ENCODE results near the gene ATOH8. TPM values are rescaled to one million over a fixed set of nuclear protein-coding genes. Genes with fewer than 3 reads are reported as not detected.
A peak's percentile ranks its signal among the peaks of the same experiment; 100 is the strongest.

The ATOH8 gene
- total and polyA plus RNA-seq, 2 donors (not counting 3 experiments of a cell fraction or from before 2014, with no cell fraction given), result 10.3 to 12.8 TPM

DNA sequence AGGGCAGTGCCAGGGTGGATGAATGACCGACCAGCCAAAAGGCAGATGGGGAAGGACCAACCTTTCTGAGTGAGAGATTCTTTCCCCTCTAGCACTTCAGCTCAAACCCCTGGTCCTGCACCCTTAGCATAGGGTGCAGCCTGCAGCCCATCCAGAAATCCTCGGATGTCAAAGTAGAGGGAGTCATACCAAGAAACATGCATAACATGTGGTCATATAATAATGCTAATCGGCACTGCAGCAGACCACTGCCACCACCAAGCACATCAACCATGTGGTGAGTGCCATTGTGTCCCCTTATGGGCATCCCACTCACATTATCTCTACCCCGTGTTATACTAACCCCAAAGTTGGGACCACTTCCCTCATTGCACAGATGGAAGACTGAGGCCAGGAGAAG lies 17.7 kb downstream of the ATOH8 start:
- dilution Hi-C loops (cut with MboI; ENCODE audit: extremely low pct_ligation_motif_present, low sequenced_read_pairs), result no loop called here
- no TSS peak for BruUV-seq (replicated peaks)

More for the DNA sequence above, 17.7 kb downstream of the ATOH8 start:
- Histone ChIP-seq H3K4me2 (ENCODE audit: insufficient read depth, low read length) (no peak overlapping the region), H3K9me3 (replicated peaks; ENCODE audit: control insufficient read depth, insufficient read depth, low read length) (no peaks in the 10 kb centered on the region), H3K27me3 (ENCODE audit: control insufficient read depth in 2 of 2, insufficient read depth in 2 of 2, low read length in 2 of 2) (no peaks in the 10 kb centered on the region), H3K9me1 (replicated peaks; ENCODE audit: control insufficient read depth, extremely low read depth, insufficient read depth, low read length) (no peaks in the 10 kb centered on the region), H3K36me3 (ENCODE audit: control insufficient read depth in 2 of 2, extremely low read depth in 1 of 2, insufficient read depth in 2 of 2, low read length in 2 of 2) (no peaks in the 10 kb centered on the region), H3K27ac (ENCODE audit: insufficient read depth, low read depth, low read length) (peak overlapping the region; percentile 90), H3K79me2 (ENCODE audit: control insufficient read depth, insufficient read depth, low read length) (no peaks in the 10 kb centered on the region), H3K4me3 (replicated peaks in 1 of 3; ENCODE audit: insufficient read depth in 1 of 3, low read depth in 1 of 3, low read length in 3 of 3) (no peak overlapping the region), H4K20me1 (replicated peaks; ENCODE audit: control insufficient read depth, extremely low read depth, insufficient read depth, low read length) (no peaks in the 10 kb centered on the region), H2AFZ (ENCODE audit: low read depth, low read length) (no peak overlapping the region), H3K4me1 (ENCODE audit: control insufficient read depth, extremely low read depth, insufficient read depth, low read length) (peaks cover 45% of the 10 kb centered on the region), H3K9ac (replicated peaks; ENCODE audit: extremely low read depth, insufficient read depth, low read length) (peak overlapping the region; percentile 74)
- TF ChIP-seq FOS (IDR thresholded peaks at IDR 0.05; ENCODE audit: borderline replicate concordance, insufficient read depth, low read length) (no peak), GATA2 (IDR thresholded peaks at IDR 0.05; ENCODE audit: insufficient read depth, insufficient read length, low read depth, low read length) (no peak), MAX (IDR thresholded peaks at IDR 0.05; ENCODE audit: insufficient read depth, insufficient read length) (no peak), CTCF (IDR thresholded peaks at IDR 0.05; ENCODE audit: extremely low read depth in 1 of 2, insufficient read depth in 1 of 2, low read depth in 1 of 2, low read length in 2 of 2) (no peak), MYC (IDR thresholded peaks at IDR 0.05; ENCODE audit: low read depth, low read length) (no peak), POLR2A (IDR thresholded peaks at IDR 0.05; ENCODE audit: low read depth, low read length) (no peak), JUN (IDR thresholded peaks at IDR 0.05; ENCODE audit: borderline replicate concordance, insufficient read depth, insufficient read length, low read depth) (no peak), EZH2 (IDR thresholded peaks at IDR 0.05; ENCODE audit: borderline replicate concordance, low read depth, low read length, severe bottlenecking) (no peak)
- POLR2A ChIA-PET, result interaction anchor here (0.5 to 1.8 kb wide), 6 partner anchors 10 to 29 kb away, joined by 3 to 14 read pairs (median 6); partner anchors contain the start of gene ATOH8
- CTCF ChIA-PET, result interaction anchor here (0.7 to 9.0 kb wide), 17 partner anchors 11 to 405 kb away, joined by 3 to 106 read pairs (median 8); partner anchors contain the start of gene ATOH8
- FAIRE-seq (peak; percentile 8), DNase-seq (ENCODE audit: low read depth, low spot score) (no peak)
- intact Hi-C loops (cut with micrococcal nuclease), result no loop called here

Data from endothelial cell of umbilical vein (primary cell).